K562 (cell line): ENCODE measurements around the gene DIP2C. TPM values are rescaled to one million over a fixed set of nuclear protein-coding genes. Genes with fewer than 3 reads are reported as not detected.

Experiments used
- ATAC-seq: fragments of 200-7000 bp; cut with Tn5 transposase; 3 replicates; pipeline ENCODE4 v1.9.1; 2020; ENCODE audit warnings: moderate library complexity
- BruUV-seq: library from RNA; stranded (reverse); fragments of 400-500 nt; replicated peaks from 2 replicates; lab custom pipeline; 2021; lab: Mats Ljungman, UMichigan
- CTCF ChIA-PET: fragments of 300-600 bp; formaldehyde crosslinking; extraction: SDS; loops from one replicate; lab custom pipeline; 2021; ENCODE audit warnings: low intra/inter-chr PET ratio; lab: Yijun Ruan, JAX
- POLR2A ChIA-PET: fragments of 300-600, 350-650 bp; sonication (Branson Sonifier 250); formaldehyde crosslinking; extraction: SDS; loops from one replicate; lab custom pipeline; 2021; ENCODE audit warnings: antibody characterized with exemption, inconsistent platforms; lab: Yijun Ruan, JAX
- DNase-seq, 4 experiments: peaks; one replicate each; pipeline versions ENCODE4 v3.0.0 to v3.0.0-alpha.2; 2011 to 2018; ENCODE audit warnings: low spot score in 3 of 4, mixed read lengths in 3 of 4; ENCODE audit errors: extremely low read depth in 1 of 4
- FAIRE-seq: peaks from 2 replicates; lab custom pipeline; 2011; peaks lifted over from hg19 to GRCh38; lab: Jason Lieb, UNC
- H2AFZ ChIP-seq: 2 replicates; pipeline ENCODE4 v1.6.0; 2011; ENCODE audit warnings: low read depth, low read length, control low read depth, inconsistent platforms
- H3K27ac ChIP-seq: fragments of 200-600 bp; 3 replicates; pipeline ENCODE4 v1.8.0; 2011; ENCODE audit warnings: low read depth, mild to moderate bottlenecking, control low read depth, inconsistent platforms, low read length, moderate library complexity, mixed read lengths; ENCODE audit errors: extremely low read depth
- H3K27me3 ChIP-seq, 2 experiments: fragments of 300-600 bp in 1 of 2; 2 replicates in 1 of 2; 3 replicates in 1 of 2; pipeline versions ENCODE4 v1.6.0 to v1.8.0; 2011; ENCODE audit warnings: inconsistent platforms in 2 of 2, low read length in 2 of 2, mild to moderate bottlenecking in 1 of 2, mixed read lengths in 1 of 2, moderate library complexity in 1 of 2; ENCODE audit not compliant: control insufficient read depth in 2 of 2, insufficient read depth in 2 of 2
- H3K36me3 ChIP-seq: fragments of 300-600 bp; 3 replicates; pipeline ENCODE4 v1.8.0; 2011; ENCODE audit warnings: mild to moderate bottlenecking, low read length, inconsistent platforms; ENCODE audit not compliant: control insufficient read depth, insufficient read depth
- H3K4me1 ChIP-seq, 2 experiments: fragments of 200-600 bp in 1 of 2; replicated peaks in 1 of 2; 2 replicates in 1 of 2; 3 replicates in 1 of 2; pipeline versions ENCODE4 v1.5.1 to v1.8.0; 2011; ENCODE audit warnings: inconsistent platforms in 2 of 2, low read length in 2 of 2, mild to moderate bottlenecking in 1 of 2, mixed read lengths in 1 of 2, moderate library complexity in 1 of 2; ENCODE audit not compliant: control insufficient read depth in 2 of 2, insufficient read depth in 2 of 2
- H3K4me2 ChIP-seq: 2 replicates; pipeline ENCODE4 v1.6.1; 2011; ENCODE audit warnings: low read length, control low read depth, inconsistent platforms, mixed read lengths; ENCODE audit not compliant: insufficient read depth
- H3K4me3 ChIP-seq: fragments of 200-600 bp; sonication (generic), shearing (Covaris generic); 2 replicates; pipeline ENCODE4 v1.5.1; 2016; ENCODE audit warnings: control low read depth, inconsistent platforms
- H3K79me2 ChIP-seq: fragments of 200-600 bp; 3 replicates; pipeline ENCODE4 v1.8.0; 2011; ENCODE audit warnings: low read length, inconsistent platforms; ENCODE audit not compliant: control insufficient read depth, insufficient read depth
- H3K9ac ChIP-seq, 2 experiments: 2 replicates each; pipeline versions ENCODE4 v1.6.0 to v1.6.1; 2011; ENCODE audit warnings: low read depth in 2 of 2, low read length in 2 of 2, control low read depth in 1 of 2, inconsistent platforms in 1 of 2, mild to moderate bottlenecking in 1 of 2, mixed read lengths in 1 of 2; ENCODE audit not compliant: insufficient read depth in 1 of 2
- H3K9me1 ChIP-seq: one replicate; pipeline ENCODE4 v1.6.0; 2011; ENCODE audit warnings: inconsistent platforms, mild to moderate bottlenecking, low read length, moderate library complexity; ENCODE audit not compliant: control insufficient read depth, insufficient read depth
- H3K9me3 ChIP-seq: replicated peaks from 2 replicates; pipeline ENCODE4 v1.5.1; 2011; ENCODE audit warnings: low read depth, low read length, inconsistent platforms; ENCODE audit not compliant: control insufficient read depth, insufficient read depth
- H4K20me1 ChIP-seq: replicated peaks from 2 replicates; pipeline ENCODE4 v1.6.1; 2011; ENCODE audit warnings: low read length, inconsistent platforms, mixed read lengths; ENCODE audit not compliant: control insufficient read depth, insufficient read depth
- EHMT2 ChIP-seq: fragments of 450-650 bp; IDR thresholded peaks from 2 replicates; pipeline ENCODE4 v1.6.1; 2018; ENCODE audit warnings: antibody characterized with exemption
- SETDB1 ChIP-seq: IDR thresholded peaks from one replicate; pipeline ENCODE4 v1.6.1; 2012; ENCODE audit warnings: low read length, control low read depth, inconsistent platforms
- SIRT6 ChIP-seq: IDR thresholded peaks from one replicate; pipeline ENCODE4 v1.6.1; 2012; ENCODE audit warnings: low read depth, mild to moderate bottlenecking, control low read depth, inconsistent platforms, low read length, moderate library complexity
- TAF9B ChIP-seq: fragments of 450-650 bp; IDR thresholded peaks from 2 replicates; pipeline ENCODE4 v1.6.1; 2018; ENCODE audit warnings: mild to moderate bottlenecking; ENCODE audit not compliant: partially characterized antibody
- ZBTB34 ChIP-seq: fragments of 250-450 bp; sonication (Bioruptor Pico); IDR thresholded peaks from 2 replicates; pipeline ENCODE4 v1.8.0; 2021; ENCODE audit warnings: mild to moderate bottlenecking, moderate library complexity
- ZNF3 ChIP-seq: fragments of 250-450 bp; sonication (Bioruptor Pico); IDR thresholded peaks from 2 replicates; pipeline ENCODE4 v1.5.0; 2021; ENCODE audit warnings: mild to moderate bottlenecking, moderate library complexity
- ZNF57 ChIP-seq: fragments of 450-650 bp; formaldehyde crosslinking; IDR thresholded peaks from 2 replicates; pipeline ENCODE4 v1.4.0; 2020; ENCODE audit warnings: mild to moderate bottlenecking, moderate library complexity
- WGBS: fragments of 100-300 bp; shearing (Covaris generic); methylation state at CpG from one replicate; pipeline ENCODE4 v1.1.6; 2016; ENCODE audit warnings: low coverage, mixed read lengths; ENCODE audit not compliant: insufficient coverage; ENCODE audit errors: missing lambda C conversion rate; 5-methylcytosine and 5-hydroxymethylcytosine counted together
- in situ Hi-C: fragments of 300-500 bp; cut with MboI; formaldehyde crosslinking; loops from 4 replicates; pipeline ENCODE4 v1.15.0; 2018; ENCODE audit warnings: inconsistent platforms, mixed read lengths
- intact Hi-C: fragments of 100-400 bp; cut with micrococcal nuclease; formaldehyde crosslinking; loops from 2 replicates; pipeline ENCODE4 v1.14.2; 2022
- polyA plus RNA-seq, 8 experiments: library from polyadenylated mRNA; depleted of rRNA in 4 of 8; stranded (reverse) in 5 of 8; unstranded in 3 of 8; fragments of >200 nt; fragmentation: Nextera tagmentation in 2 of 8; fragmentation: Illumina TruSeq in 1 of 8; extraction: Ambion mirVana in 2 of 8; extraction: Trizol in 1 of 8; gene quantifications; 2 replicates each; pipeline versions ENCODE4 v1.2.1 to v1.2.3, GENCODE V29; 2011 to 2014; ENCODE audit warnings: inconsistent platforms in 1 of 8, missing spikeins in 1 of 8
- total RNA-seq, 7 experiments: library from RNA; depleted of rRNA in 6 of 7; stranded (reverse); fragments of >200 nt in 6 of 7; fragmentation: Illumina TruSeq in 2 of 7; extraction: Trizol in 2 of 7; gene quantifications; 2 replicates each; pipeline versions ENCODE4 v1.2.1 to v1.2.3, GENCODE V29; 2011 to 2021; ENCODE audit warnings: low replicate concordance in 1 of 7
- TF ChIP-seq, protein P1 (sequence below), 2 experiments: fragments of 250-450 bp in 1 of 2; fragments of 450-650 bp in 1 of 2; sonication (Bioruptor Pico) in 1 of 2; IDR thresholded peaks; 2 replicates each; pipeline versions ENCODE4 v1.6.1 to v1.8.0; 2016 to 2021; ENCODE audit warnings: mild to moderate bottlenecking in 2 of 2, moderate library complexity in 2 of 2, missing compliant biosample characterization in 1 of 2, missing genetic modification characterization in 1 of 2

The DIP2C gene
- total and polyA plus RNA-seq, 9 of the 15 experiments (the other 6 are each of a cell fraction or from before 2014, with no cell fraction given): 0.01 TPM; not detected in 8

DNA sequence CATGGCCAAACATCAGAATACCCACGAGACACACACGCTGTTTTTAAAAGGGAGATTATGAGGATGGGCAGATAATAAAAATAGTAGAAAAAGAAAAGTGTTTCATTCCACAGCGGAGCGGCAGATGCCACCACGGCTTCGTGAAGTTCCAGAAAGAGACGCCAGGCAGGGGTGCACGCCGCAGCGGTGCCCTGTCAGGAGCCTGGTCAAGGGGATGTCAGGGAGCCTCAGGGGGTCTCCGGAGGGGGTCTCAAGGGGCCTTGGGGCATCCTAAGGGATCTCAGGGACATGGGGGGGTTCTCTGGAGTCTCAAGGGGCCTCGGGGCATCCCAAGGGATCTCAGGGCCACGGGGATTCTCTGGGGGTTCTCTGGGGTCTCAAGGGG lies 300.8 kb downstream of the DIP2C start:
- H3K4me2 ChIP-seq: no peak overlapping the region
- DNase-seq: no peak
- CTCF ChIA-PET: no interaction called here
- FAIRE-seq: no peak
- in situ Hi-C loops (no loop called here), intact Hi-C loops (no loop called here)
- no peaks in the 10 kb centered on the region for H3K9me1 ChIP-seq
- H3K9me3 ChIP-seq: no peaks in the 10 kb centered on the region
- no peak for TF ChIP-seq SIRT6
- TF ChIP-seq ZNF57 (CRISPR knock-in tag): no peak
- TF ChIP-seq EHMT2: no peak
- TF ChIP-seq, protein P1, sequence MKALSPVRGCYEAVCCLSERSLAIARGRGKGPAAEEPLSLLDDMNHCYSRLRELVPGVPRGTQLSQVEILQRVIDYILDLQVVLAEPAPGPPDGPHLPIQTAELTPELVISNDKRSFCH (CRISPR knock-in tag; IDR thresholded peaks at IDR 0.05): no peak
- TF ChIP-seq, protein P1 (tag; IDR thresholded peaks at IDR 0.05): no peak
- TF ChIP-seq SETDB1: no peak
- TF ChIP-seq TAF9B: no peak
- TF ChIP-seq ZBTB34: no peak
- no peak for TF ChIP-seq ZNF3 (CRISPR knock-in tag)
- POLR2A ChIA-PET: no interaction called here
- no peak overlapping the region for H3K27ac ChIP-seq
- H3K4me1 ChIP-seq: no peaks in the 10 kb centered on the region
- H3K4me3 ChIP-seq: no peak overlapping the region
- H2AFZ ChIP-seq: no peak overlapping the region
- BruUV-seq: no TSS peak
- H3K36me3 ChIP-seq: no peaks in the 10 kb centered on the region
- 9% methylated on average over 9 of the region's 13 CpGs for WGBS
- H4K20me1 ChIP-seq: peaks cover 7% of the 10 kb centered on the region; the same call in 1 of the 2 replicates
- no peak overlapping the region for H3K9ac ChIP-seq
- H3K27me3 ChIP-seq: peaks cover 35 to 67% of the 10 kb centered on the region in 2 experiments
- no peak for ATAC-seq
- H3K79me2 ChIP-seq: no peaks in the 10 kb centered on the region
